ENCODE data around the gene TSC22D1.

DNA sequence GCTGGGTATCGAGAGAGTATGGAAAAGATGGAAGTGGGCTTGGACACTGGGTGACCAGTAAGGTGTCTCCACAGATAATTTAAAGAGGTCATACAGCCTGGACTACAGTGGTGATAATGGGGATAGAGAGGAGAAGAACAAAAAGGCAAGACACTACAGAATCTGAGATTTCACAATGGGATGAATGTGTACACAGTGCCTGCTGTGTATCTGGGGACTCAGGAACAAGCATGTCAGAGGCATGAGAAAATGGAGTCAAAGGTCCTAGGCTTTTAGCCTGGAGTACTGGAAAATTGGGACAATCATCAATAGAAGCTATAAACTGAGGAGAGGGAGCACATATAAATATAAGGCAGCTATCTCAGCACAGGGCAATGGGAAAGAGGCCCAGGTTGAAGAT lies 69.4 kb downstream of the TSC22D1 start:
- TF ChIP-seq, protein P1, sequence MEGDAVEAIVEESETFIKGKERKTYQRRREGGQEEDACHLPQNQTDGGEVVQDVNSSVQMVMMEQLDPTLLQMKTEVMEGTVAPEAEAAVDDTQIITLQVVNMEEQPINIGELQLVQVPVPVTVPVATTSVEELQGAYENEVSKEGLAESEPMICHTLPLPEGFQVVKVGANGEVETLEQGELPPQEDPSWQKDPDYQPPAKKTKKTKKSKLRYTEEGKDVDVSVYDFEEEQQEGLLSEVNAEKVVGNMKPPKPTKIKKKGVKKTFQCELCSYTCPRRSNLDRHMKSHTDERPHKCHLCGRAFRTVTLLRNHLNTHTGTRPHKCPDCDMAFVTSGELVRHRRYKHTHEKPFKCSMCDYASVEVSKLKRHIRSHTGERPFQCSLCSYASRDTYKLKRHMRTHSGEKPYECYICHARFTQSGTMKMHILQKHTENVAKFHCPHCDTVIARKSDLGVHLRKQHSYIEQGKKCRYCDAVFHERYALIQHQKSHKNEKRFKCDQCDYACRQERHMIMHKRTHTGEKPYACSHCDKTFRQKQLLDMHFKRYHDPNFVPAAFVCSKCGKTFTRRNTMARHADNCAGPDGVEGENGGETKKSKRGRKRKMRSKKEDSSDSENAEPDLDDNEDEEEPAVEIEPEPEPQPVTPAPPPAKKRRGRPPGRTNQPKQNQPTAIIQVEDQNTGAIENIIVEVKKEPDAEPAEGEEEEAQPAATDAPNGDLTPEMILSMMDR (conservative IDR thresholded peaks at IDR 0.05; ENCODE audit: low read depth, low read length): no peak
- TF ChIP-seq MAFK (IDR thresholded peaks at IDR 0.05; ENCODE audit: low read depth, low read length) (no peak), POLR2A (IDR thresholded peaks at IDR 0.05; ENCODE audit: low read depth, low read length) (no peak), RFX5 (IDR thresholded peaks at IDR 0.05; ENCODE audit: low read depth, low read length) (no peak)
- TF ChIP-seq, protein P2, sequence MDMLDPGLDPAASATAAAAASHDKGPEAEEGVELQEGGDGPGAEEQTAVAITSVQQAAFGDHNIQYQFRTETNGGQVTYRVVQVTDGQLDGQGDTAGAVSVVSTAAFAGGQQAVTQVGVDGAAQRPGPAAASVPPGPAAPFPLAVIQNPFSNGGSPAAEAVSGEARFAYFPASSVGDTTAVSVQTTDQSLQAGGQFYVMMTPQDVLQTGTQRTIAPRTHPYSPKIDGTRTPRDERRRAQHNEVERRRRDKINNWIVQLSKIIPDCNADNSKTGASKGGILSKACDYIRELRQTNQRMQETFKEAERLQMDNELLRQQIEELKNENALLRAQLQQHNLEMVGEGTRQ (IDR thresholded peaks at IDR 0.05; ENCODE audit: low read depth, low read length): no peak

All from IMR-90 (cell line).